ENCODE data around the gene ICOS. TPM values are rescaled to one million over a fixed set of nuclear protein-coding genes. Genes with fewer than 3 reads are reported as not detected.
A peak's percentile ranks its signal among the peaks of the same experiment; 100 is the strongest.

ICOS gene
- total and polyA plus RNA-seq, 10 of the 15 experiments (the other 5 are each of a cell fraction or from before 2014, with no cell fraction given): 0.47 to 36.0 (median 0.87) TPM

- ChIA-PET RAD21 (ENCODE audit: unreplicated experiment) (interaction anchor here (0.9 kb wide), 1 partner anchor 34 kb away, joined by 4 read pairs; no protein-coding TSS in a partner anchor), SMC1A (ENCODE audit: uncharacterized antibody, unreplicated experiment) (no interaction called here), POLR2A (no interaction called here), CTCF (interaction anchor here (1.2 kb wide), 1 partner anchor 166 kb away, joined by 3 read pairs; no protein-coding TSS in a partner anchor)
- H3K79me2 ChIP-seq (ENCODE audit: control insufficient read depth, insufficient read depth, low read length): no peaks in the 10 kb centered on the region
- peak; percentile 70 for ATAC-seq
- DNase-seq (ENCODE audit: low read depth, low spot score): peak; percentile 45
- H3K36me3 ChIP-seq (ENCODE audit: control insufficient read depth in 2 of 2, insufficient read depth in 2 of 2, low read length in 1 of 2): no peaks in the 10 kb centered on the region
- H3K4me3 ChIP-seq: no peak overlapping the region
- H4K20me1 ChIP-seq (ENCODE audit: control insufficient read depth, insufficient read depth): no peaks in the 10 kb centered on the region
- intact Hi-C loops (cut with micrococcal nuclease; ENCODE audit: unreplicated experiment): no loop called here
- no peak overlapping the region for H2AFZ ChIP-seq (ENCODE audit: control insufficient read depth, low read depth, low read length)
- FAIRE-seq: no peak
- H3K27ac ChIP-seq (ENCODE audit: control insufficient read depth, insufficient read depth): no peak overlapping the region
- no peak overlapping the region for H3K4me2 ChIP-seq (ENCODE audit: control insufficient read depth, insufficient read depth)
- no peak overlapping the region for H3K9ac ChIP-seq (ENCODE audit: control insufficient read depth, insufficient read depth, low read length)
- H3K9me3 ChIP-seq (replicated peaks; ENCODE audit: control insufficient read depth, insufficient read depth, low read length): peaks cover 3% of the 10 kb centered on the region; the same call in 2 of the 3 replicates
- in situ Hi-C loops (cut with MboI): no loop called here
- peaks cover 4% of the 10 kb centered on the region for H3K4me1 ChIP-seq (ENCODE audit: control insufficient read depth, insufficient read depth, low read length)
- no TSS peak for BruUV-seq (replicated peaks)
- 17% methylated on average over 1 of the region's 1 CpG for WGBS (ENCODE audit: insufficient coverage, insufficient replicate concordance, low lambda C conversion rate, missing lambda C conversion rate)
- H3K27me3 ChIP-seq (replicated peaks in 1 of 2; ENCODE audit: control insufficient read depth in 2 of 2, insufficient read depth in 2 of 2, low read length in 1 of 2): no peaks in the 10 kb centered on the region
- no peak for TF ChIP-seq ZBED1 (IDR thresholded peaks at IDR 0.05; ENCODE audit: borderline replicate concordance)
- TF ChIP-seq RUNX3 (IDR thresholded peaks at IDR 0.05; ENCODE audit: low read length): peak; percentile 14; the same call in 1 of the 2 replicates
- TF ChIP-seq BMI1 (IDR thresholded peaks at IDR 0.05; ENCODE audit: borderline replicate concordance): no peak
- peak; percentile 74; the same call in 1 of the 2 replicates for TF ChIP-seq SPI1 (IDR thresholded peaks at IDR 0.05; ENCODE audit: borderline replicate concordance, insufficient read depth, low read depth, low read length)
- peak; percentile 68 for TF ChIP-seq NR2F1 (conservative IDR thresholded peaks at IDR 0.05)
- TF ChIP-seq, protein P1, sequence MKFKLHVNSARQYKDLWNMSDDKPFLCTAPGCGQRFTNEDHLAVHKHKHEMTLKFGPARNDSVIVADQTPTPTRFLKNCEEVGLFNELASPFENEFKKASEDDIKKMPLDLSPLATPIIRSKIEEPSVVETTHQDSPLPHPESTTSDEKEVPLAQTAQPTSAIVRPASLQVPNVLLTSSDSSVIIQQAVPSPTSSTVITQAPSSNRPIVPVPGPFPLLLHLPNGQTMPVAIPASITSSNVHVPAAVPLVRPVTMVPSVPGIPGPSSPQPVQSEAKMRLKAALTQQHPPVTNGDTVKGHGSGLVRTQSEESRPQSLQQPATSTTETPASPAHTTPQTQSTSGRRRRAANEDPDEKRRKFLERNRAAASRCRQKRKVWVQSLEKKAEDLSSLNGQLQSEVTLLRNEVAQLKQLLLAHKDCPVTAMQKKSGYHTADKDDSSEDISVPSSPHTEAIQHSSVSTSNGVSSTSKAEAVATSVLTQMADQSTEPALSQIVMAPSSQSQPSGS (IDR thresholded peaks at IDR 0.05; ENCODE audit: low read length): peak; percentile 68
- TF ChIP-seq IKZF2 (IDR thresholded peaks at IDR 0.05): peak in 1 of 2 experiments; percentile 47; a peak in 1 of 4 replicates
- no peak for TF ChIP-seq EGR1 (IDR thresholded peaks at IDR 0.05; ENCODE audit: borderline replicate concordance in 1 of 2, low read depth in 2 of 2, low read length in 2 of 2)
- no peak for TF ChIP-seq TARDBP (IDR thresholded peaks at IDR 0.05; ENCODE audit: borderline replicate concordance)
- TF ChIP-seq, protein P2, sequence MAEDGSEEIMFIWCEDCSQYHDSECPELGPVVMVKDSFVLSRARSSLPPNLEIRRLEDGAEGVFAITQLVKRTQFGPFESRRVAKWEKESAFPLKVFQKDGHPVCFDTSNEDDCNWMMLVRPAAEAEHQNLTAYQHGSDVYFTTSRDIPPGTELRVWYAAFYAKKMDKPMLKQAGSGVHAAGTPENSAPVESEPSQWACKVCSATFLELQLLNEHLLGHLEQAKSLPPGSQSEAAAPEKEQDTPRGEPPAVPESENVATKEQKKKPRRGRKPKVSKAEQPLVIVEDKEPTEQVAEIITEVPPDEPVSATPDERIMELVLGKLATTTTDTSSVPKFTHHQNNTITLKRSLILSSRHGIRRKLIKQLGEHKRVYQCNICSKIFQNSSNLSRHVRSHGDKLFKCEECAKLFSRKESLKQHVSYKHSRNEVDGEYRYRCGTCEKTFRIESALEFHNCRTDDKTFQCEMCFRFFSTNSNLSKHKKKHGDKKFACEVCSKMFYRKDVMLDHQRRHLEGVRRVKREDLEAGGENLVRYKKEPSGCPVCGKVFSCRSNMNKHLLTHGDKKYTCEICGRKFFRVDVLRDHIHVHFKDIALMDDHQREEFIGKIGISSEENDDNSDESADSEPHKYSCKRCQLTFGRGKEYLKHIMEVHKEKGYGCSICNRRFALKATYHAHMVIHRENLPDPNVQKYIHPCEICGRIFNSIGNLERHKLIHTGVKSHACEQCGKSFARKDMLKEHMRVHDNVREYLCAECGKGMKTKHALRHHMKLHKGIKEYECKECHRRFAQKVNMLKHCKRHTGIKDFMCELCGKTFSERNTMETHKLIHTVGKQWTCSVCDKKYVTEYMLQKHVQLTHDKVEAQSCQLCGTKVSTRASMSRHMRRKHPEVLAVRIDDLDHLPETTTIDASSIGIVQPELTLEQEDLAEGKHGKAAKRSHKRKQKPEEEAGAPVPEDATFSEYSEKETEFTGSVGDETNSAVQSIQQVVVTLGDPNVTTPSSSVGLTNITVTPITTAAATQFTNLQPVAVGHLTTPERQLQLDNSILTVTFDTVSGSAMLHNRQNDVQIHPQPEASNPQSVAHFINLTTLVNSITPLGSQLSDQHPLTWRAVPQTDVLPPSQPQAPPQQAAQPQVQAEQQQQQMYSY (CRISPR knock-in tag; IDR thresholded peaks at IDR 0.05): no peak
- TF ChIP-seq, protein P3, sequence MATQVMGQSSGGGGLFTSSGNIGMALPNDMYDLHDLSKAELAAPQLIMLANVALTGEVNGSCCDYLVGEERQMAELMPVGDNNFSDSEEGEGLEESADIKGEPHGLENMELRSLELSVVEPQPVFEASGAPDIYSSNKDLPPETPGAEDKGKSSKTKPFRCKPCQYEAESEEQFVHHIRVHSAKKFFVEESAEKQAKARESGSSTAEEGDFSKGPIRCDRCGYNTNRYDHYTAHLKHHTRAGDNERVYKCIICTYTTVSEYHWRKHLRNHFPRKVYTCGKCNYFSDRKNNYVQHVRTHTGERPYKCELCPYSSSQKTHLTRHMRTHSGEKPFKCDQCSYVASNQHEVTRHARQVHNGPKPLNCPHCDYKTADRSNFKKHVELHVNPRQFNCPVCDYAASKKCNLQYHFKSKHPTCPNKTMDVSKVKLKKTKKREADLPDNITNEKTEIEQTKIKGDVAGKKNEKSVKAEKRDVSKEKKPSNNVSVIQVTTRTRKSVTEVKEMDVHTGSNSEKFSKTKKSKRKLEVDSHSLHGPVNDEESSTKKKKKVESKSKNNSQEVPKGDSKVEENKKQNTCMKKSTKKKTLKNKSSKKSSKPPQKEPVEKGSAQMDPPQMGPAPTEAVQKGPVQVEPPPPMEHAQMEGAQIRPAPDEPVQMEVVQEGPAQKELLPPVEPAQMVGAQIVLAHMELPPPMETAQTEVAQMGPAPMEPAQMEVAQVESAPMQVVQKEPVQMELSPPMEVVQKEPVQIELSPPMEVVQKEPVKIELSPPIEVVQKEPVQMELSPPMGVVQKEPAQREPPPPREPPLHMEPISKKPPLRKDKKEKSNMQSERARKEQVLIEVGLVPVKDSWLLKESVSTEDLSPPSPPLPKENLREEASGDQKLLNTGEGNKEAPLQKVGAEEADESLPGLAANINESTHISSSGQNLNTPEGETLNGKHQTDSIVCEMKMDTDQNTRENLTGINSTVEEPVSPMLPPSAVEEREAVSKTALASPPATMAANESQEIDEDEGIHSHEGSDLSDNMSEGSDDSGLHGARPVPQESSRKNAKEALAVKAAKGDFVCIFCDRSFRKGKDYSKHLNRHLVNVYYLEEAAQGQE (IDR thresholded peaks at IDR 0.05; ENCODE audit: low read depth, low read length): no peak
- no peak for TF ChIP-seq CTCF (IDR thresholded peaks at IDR 0.05 in 2 of 3, conservative IDR thresholded peaks at IDR 0.05 in 1 of 3; ENCODE audit: control insufficient read depth in 2 of 3, extremely low read depth in 1 of 3, insufficient read depth in 1 of 3, low read depth in 3 of 3, low read length in 3 of 3)
- TF ChIP-seq SMAD1 (IDR thresholded peaks at IDR 0.05; ENCODE audit: low read depth, partially characterized antibody): peak; percentile 74
- 0 out of 2 replicates have a peak, but pooled peaks have one; percentile 21 for TF ChIP-seq PAX5 (IDR thresholded peaks at IDR 0.05; ENCODE audit: borderline replicate concordance, low read depth, low read length)
These were observed 12.2 kb downstream of the ICOS start for GRCh38 chr2:203948733-203949132.

All from GM12878 (cell line).